OCI-LY3 (cell line): Measurements from ENCODE around the gene TAPT1.

Experiments used
- H2AFZ ChIP-seq: fragments of 200-600, 300-600 bp; shearing (Covaris generic); 2 replicates; pipeline ENCODE4 v1.6.0; 2014; ENCODE audit warnings: antibody characterized with exemption, low read depth, low read length
- H3K27ac ChIP-seq: fragments of 200-600, 300-600 bp; sonication (generic); 2 replicates; pipeline ENCODE4 v1.5.1; 2014; ENCODE audit warnings: mild to moderate bottlenecking, low read length, moderate library complexity, mixed read lengths
- H3K27me3 ChIP-seq: fragments of 200-600, 300-600 bp; sonication (generic); 2 replicates; pipeline ENCODE4 v1.6.1; 2014; ENCODE audit warnings: low read depth, low read length, mixed read lengths
- H3K36me3 ChIP-seq: fragments of 200-600, 300-600 bp; sonication (generic); replicated peaks from 2 replicates; pipeline ENCODE3; 2014; ENCODE audit warnings: low read depth, low read length, mixed read lengths
- H3K4me1 ChIP-seq: fragments of 300-600, 200-600 bp; sonication (generic); 2 replicates; pipeline ENCODE4 v1.6.1; 2014; ENCODE audit warnings: low read length, mixed read lengths
- H3K4me2 ChIP-seq: fragments of 200-600, 300-600 bp; sonication (generic); 2 replicates; pipeline ENCODE4 v1.6.1; 2014; ENCODE audit warnings: low read length, mixed read lengths
- H3K4me3 ChIP-seq: fragments of 300-600, 200-600 bp; sonication (generic); 2 replicates; pipeline ENCODE4 v1.5.1; 2014; ENCODE audit warnings: antibody characterized with exemption, mild to moderate bottlenecking, low read length, moderate library complexity
- H3K79me2 ChIP-seq: fragments of 300-600, 200-600 bp; shearing (Covaris generic); 2 replicates; pipeline ENCODE4 v1.6.1; 2014; ENCODE audit warnings: mild to moderate bottlenecking, low read length, mixed read lengths
- H3K9ac ChIP-seq: fragments of 300-600, 200-600 bp; shearing (Covaris generic); 2 replicates; pipeline ENCODE4 v1.6.0; 2014; ENCODE audit warnings: mild to moderate bottlenecking, low read length, moderate library complexity
- H3K9me3 ChIP-seq: fragments of 200-600, 300-600 bp; shearing (Covaris generic); 2 replicates; pipeline ENCODE4 v1.6.1; 2014; ENCODE audit warnings: low read length, mixed read lengths; ENCODE audit not compliant: insufficient read depth
- H4K20me1 ChIP-seq: fragments of 200-600, 300-600 bp; sonication (generic); 2 replicates; pipeline ENCODE4 v1.6.1; 2016; ENCODE audit warnings: low read length, mixed read lengths; ENCODE audit not compliant: insufficient read depth
- CTCF ChIP-seq: fragments of 200-600, 300-600 bp; sonication (generic); IDR thresholded peaks from 2 replicates; pipeline ENCODE4 v1.5.1; 2014; ENCODE audit warnings: antibody characterized with exemption, low read length, low read depth
- EZH2phosphoT487 ChIP-seq: fragments of 200-600 bp; shearing (Covaris generic); IDR thresholded peaks from 2 replicates; pipeline ENCODE4 v1.6.1; 2018; ENCODE audit warnings: antibody characterized with exemption, mixed run types, low read depth

TAPT1 gene

GRCh38 chr4:16110661-16111290 is 115.5 kb downstream of the TAPT1 start:
- Histone ChIP-seq H3K4me2 (no peak overlapping the region), H3K36me3 (no peaks in the 10 kb centered on the region), H4K20me1 (no peaks in the 10 kb centered on the region), H3K9me3 (no peaks in the 10 kb centered on the region), H3K27ac (no peak overlapping the region), H3K9ac (no peak overlapping the region), H3K79me2 (no peaks in the 10 kb centered on the region), H2AFZ (no peak overlapping the region), H3K4me3 (no peak overlapping the region), H3K4me1 (no peaks in the 10 kb centered on the region), H3K27me3 (peaks cover 10% of the 10 kb centered on the region; the same call in 1 of the 2 replicates)
- TF ChIP-seq EZH2phosphoT487: no peak
- TF ChIP-seq CTCF: no peak
